GM12878 (cell line): ENCODE results near the gene KIF20B. TPM values are rescaled to one million over a fixed set of nuclear protein-coding genes. Genes with fewer than 3 reads are reported as not detected.
"Not testable (repeated sequence)": the region's sequence is repeated elsewhere in the genome, so short reads cannot be mapped to it uniquely, and the experiment has no call there.

Experiments used
- ATAC-seq: fragments of 200-7000 bp; cut with Tn5 transposase; 3 replicates; pipeline ENCODE4 v1.9.1; 2020; ENCODE audit warnings: mild to moderate bottlenecking, moderate library complexity
- BruUV-seq: library from RNA; stranded (reverse); fragments of 400-500 nt; replicated peaks from 2 replicates; lab custom pipeline; 2021; lab: Mats Ljungman, UMichigan
- CTCF ChIA-PET: fragments of 300-600 bp; sonication (Branson Sonifier 250); formaldehyde crosslinking; extraction: SDS; loops from one replicate; lab custom pipeline; 2021; ENCODE audit warnings: inconsistent platforms; lab: Yijun Ruan, JAX
- POLR2A ChIA-PET: fragments of 350-600 bp; formaldehyde crosslinking; extraction: SDS; loops from one replicate; lab custom pipeline; 2021; ENCODE audit warnings: inconsistent platforms; lab: Charles Lee
- RAD21 ChIA-PET: fragments of 300-600 bp; sonication (Branson Sonifier 250); formaldehyde crosslinking; loops from one replicate; lab custom pipeline; 2023; ENCODE audit warnings: antibody characterized with exemption; ENCODE audit not compliant: unreplicated experiment; lab: Charles Lee
- SMC1A ChIA-PET: fragments of 300-600 bp; sonication (Branson Sonifier 250); formaldehyde crosslinking; loops from one replicate; lab custom pipeline; 2023; ENCODE audit not compliant: unreplicated experiment, uncharacterized antibody; lab: Charles Lee
- DNase-seq: peaks from one replicate; pipeline ENCODE4 v3.0.0-alpha.2; 2011; ENCODE audit warnings: low read depth, low spot score
- FAIRE-seq: peaks from 3 replicates; lab custom pipeline; 2011; peaks lifted over from hg19 to GRCh38; lab: Jason Lieb, UNC
- H2AFZ ChIP-seq: 2 replicates; pipeline ENCODE4 v1.6.0; 2011; ENCODE audit warnings: low read depth, low read length, control low read depth; ENCODE audit not compliant: control insufficient read depth
- H3K27ac ChIP-seq: 2 replicates; pipeline ENCODE4 v1.5.1; 2011; ENCODE audit warnings: control low read depth; ENCODE audit not compliant: control insufficient read depth, insufficient read depth
- H3K27me3 ChIP-seq, 2 experiments: replicated peaks in 1 of 2; 2 replicates each; pipeline versions ENCODE4 v1.6.0 to v1.6.1; 2011; ENCODE audit warnings: low read length in 1 of 2; ENCODE audit not compliant: control insufficient read depth in 2 of 2, insufficient read depth in 2 of 2
- H3K36me3 ChIP-seq, 2 experiments: 2 replicates each; pipeline ENCODE4 v1.5.1; 2011; ENCODE audit warnings: low read length in 1 of 2; ENCODE audit not compliant: control insufficient read depth in 2 of 2, insufficient read depth in 2 of 2
- H3K4me1 ChIP-seq: 2 replicates; pipeline ENCODE4 v1.6.1; 2011; ENCODE audit warnings: mild to moderate bottlenecking, low read length, moderate library complexity, mixed read lengths; ENCODE audit not compliant: control insufficient read depth, insufficient read depth
- H3K4me2 ChIP-seq: 2 replicates; pipeline ENCODE4 v1.6.0; 2011; ENCODE audit warnings: control low read depth; ENCODE audit not compliant: control insufficient read depth, insufficient read depth
- H3K4me3 ChIP-seq: fragments of 200-600 bp; sonication (generic); 2 replicates; pipeline ENCODE4 v1.5.1; 2016
- H3K79me2 ChIP-seq: 2 replicates; pipeline ENCODE4 v1.6.0; 2011; ENCODE audit warnings: low read length; ENCODE audit not compliant: control insufficient read depth, insufficient read depth
- H3K9ac ChIP-seq: 2 replicates; pipeline ENCODE4 v1.8.0; 2011; ENCODE audit warnings: low read length, control low read depth, mixed read lengths; ENCODE audit not compliant: control insufficient read depth, insufficient read depth
- H3K9me3 ChIP-seq: replicated peaks from 3 replicates; pipeline ENCODE4 v1.5.1; 2011; ENCODE audit warnings: mild to moderate bottlenecking, low read length; ENCODE audit not compliant: control insufficient read depth, insufficient read depth
- H4K20me1 ChIP-seq: 2 replicates; pipeline ENCODE4 v1.6.0; 2011; ENCODE audit not compliant: control insufficient read depth, insufficient read depth
- BACH1 ChIP-seq: fragments of 450-650 bp; IDR thresholded peaks from 2 replicates; pipeline ENCODE4 v1.6.1; 2017; ENCODE audit warnings: mild to moderate bottlenecking, borderline replicate concordance
- ZNF592 ChIP-seq: fragments of 450-650 bp; IDR thresholded peaks from 2 replicates; pipeline ENCODE4 v1.6.1; 2017; ENCODE audit warnings: mild to moderate bottlenecking, moderate library complexity
- WGBS: methylation state at CpG from one replicate; pipeline ENCODE4 v1.1.6; 2016; ENCODE audit warnings: low lambda C conversion rate; ENCODE audit not compliant: insufficient replicate concordance, insufficient coverage; ENCODE audit errors: missing lambda C conversion rate; 5-methylcytosine and 5-hydroxymethylcytosine counted together
- in situ Hi-C: fragments of 300-500 bp; cut with MboI; formaldehyde crosslinking; loops from 9 replicates; pipeline ENCODE4 v1.14.3; 2018; ENCODE audit warnings: mixed read lengths
- intact Hi-C: fragments of 100-400 bp; cut with micrococcal nuclease; formaldehyde crosslinking; loops from one replicate; pipeline ENCODE4 v1.14.2; 2022; ENCODE audit not compliant: unreplicated experiment
- polyA plus RNA-seq, 11 experiments: library from polyadenylated mRNA; depleted of rRNA in 4 of 11; unstranded in 6 of 11; stranded (reverse) in 5 of 11; fragments of >200 nt; fragmentation: Nextera tagmentation in 4 of 11; fragmentation: Illumina TruSeq in 1 of 11; extraction: Ambion mirVana in 4 of 11; extraction: Trizol in 1 of 11; gene quantifications; 1 replicate in 1 of 11; 2 replicates in 10 of 11; pipeline versions ENCODE4 v1.2.1 to v1.2.3, GENCODE V29; 2011 to 2016; ENCODE audit warnings: inconsistent platforms in 2 of 11, missing spikeins in 2 of 11, low read depth in 1 of 11
- total RNA-seq, 4 experiments: library from RNA; depleted of rRNA in 3 of 4; stranded (reverse); fragments of >200 nt in 3 of 4; fragmentation: Illumina TruSeq in 1 of 4; extraction: Trizol in 1 of 4; gene quantifications; 2 replicates each; pipeline versions ENCODE4 v1.2.1 to v1.2.3, GENCODE V29; 2013 to 2021

KIF20B gene
- total and polyA plus RNA-seq, 10 of the 15 experiments (the other 5 are each of a cell fraction or from before 2014, with no cell fraction given): 15.6 to 67.7 (median 44.3) TPM

GRCh38 chr10:89759531-89759930 lies 58.1 kb downstream of the KIF20B start:
- H4K20me1 ChIP-seq: no peaks in the 10 kb centered on the region
- H3K79me2 ChIP-seq: no peaks in the 10 kb centered on the region
- intact Hi-C loops (no loop called here), in situ Hi-C loops (no loop called here)
- H3K9me3 ChIP-seq: no peaks in the 10 kb centered on the region
- no peak overlapping the region for H3K4me3 ChIP-seq
- no peak overlapping the region for H3K27ac ChIP-seq
- H3K36me3 ChIP-seq: peaks cover 3 to 16% of the 10 kb centered on the region in 2 experiments; a peak in 3 of 4 replicates
- WGBS: 95% methylated on average over 1 of the region's 1 CpG
- CTCF ChIA-PET: interaction anchor here (1.1 kb wide), 1 partner anchor 8 kb away, joined by 4 read pairs; no protein-coding TSS in a partner anchor
- ATAC-seq (no peak), DNase-seq (no peak), FAIRE-seq (no peak)
- POLR2A ChIA-PET: no interaction called here
- no peak overlapping the region for H3K9ac ChIP-seq
- H3K4me2 ChIP-seq: no peak overlapping the region
- H3K27me3 ChIP-seq: no peaks in the 10 kb centered on the region
- no TSS peak for BruUV-seq
- SMC1A ChIA-PET: interaction anchor here (1.0 to 1.3 kb wide), 2 partner anchors 8 to 21 kb away, joined by 3 read pairs; no protein-coding TSS in a partner anchor
- TF ChIP-seq ZNF592 (no peak), BACH1 (no peak)
- RAD21 ChIA-PET: no interaction called here
- no peaks in the 10 kb centered on the region for H3K4me1 ChIP-seq
- no peak overlapping the region for H2AFZ ChIP-seq

GRCh38 chr10:89763671-89764070 lies 62.3 kb downstream of the KIF20B start:
- H3K4me1 ChIP-seq, H3K27me3 ChIP-seq, H4K20me1 ChIP-seq, H3K9me3 ChIP-seq, H2AFZ ChIP-seq, H3K9ac ChIP-seq, H3K4me2 ChIP-seq, FAIRE-seq, intact Hi-C loops, SMC1A ChIA-PET, DNase-seq, ATAC-seq, RAD21 ChIA-PET, H3K79me2 ChIP-seq, POLR2A ChIA-PET, BruUV-seq, CTCF ChIA-PET, H3K4me3 ChIP-seq, H3K27ac ChIP-seq, in situ Hi-C loops: not testable (repeated sequence)
- H3K36me3 ChIP-seq: peaks cover 2 to 17% of the 10 kb centered on the region in 2 experiments; a peak in 2 of 4 replicates
- WGBS: 93% methylated on average over 1 of the region's 1 CpG
